Immature natural killer cell (primary cell): ENCODE data around the gene FBXO9. TPM values are rescaled to one million over a fixed set of nuclear protein-coding genes. Genes with fewer than 3 reads are reported as not detected.
A peak's percentile ranks its signal among the peaks of the same experiment; 100 is the strongest.

ENCODE experiments used
- DNase-seq, 3 donors: peaks; one replicate each; pipeline ENCODE4 v3.0.0; 2022; ENCODE audit warnings: mixed read lengths in 1 of 3
- H3K27ac Mint-ChIP-seq, 6 donors: one replicate each; pipeline ENCODE4 v1.8.0; 2020; ENCODE audit warnings: mixed read lengths in 6 of 6, mild to moderate bottlenecking in 5 of 6, inconsistent platforms in 4 of 6, moderate library complexity in 3 of 6
- H3K27me3 Mint-ChIP-seq, 3 donors: one replicate each; pipeline ENCODE4 v1.8.0; 2020 to 2021; ENCODE audit warnings: low read depth in 3 of 3, mild to moderate bottlenecking in 3 of 3, mixed read lengths in 3 of 3, moderate library complexity in 3 of 3, inconsistent platforms in 1 of 3
- H3K36me3 Mint-ChIP-seq, 3 donors: one replicate each; pipeline ENCODE4 v1.8.0; 2020; ENCODE audit warnings: mixed read lengths in 3 of 3, inconsistent platforms in 2 of 3, mild to moderate bottlenecking in 2 of 3
- H3K4me1 Mint-ChIP-seq, 2 donors: one replicate each; pipeline ENCODE4 v1.8.0; 2020; ENCODE audit warnings: inconsistent platforms in 2 of 2, mild to moderate bottlenecking in 2 of 2, mixed read lengths in 2 of 2, moderate library complexity in 1 of 2
- H3K4me3 Mint-ChIP-seq, 5 donors: one replicate each; pipeline ENCODE4 v1.8.0; 2020; ENCODE audit warnings: mild to moderate bottlenecking in 5 of 5, mixed read lengths in 5 of 5, inconsistent platforms in 3 of 5, moderate library complexity in 3 of 5
- H3K9me3 Mint-ChIP-seq, 6 donors: one replicate each; pipeline ENCODE4 v1.8.0; 2020; ENCODE audit warnings: mild to moderate bottlenecking in 6 of 6, mixed read lengths in 6 of 6, inconsistent platforms in 4 of 6, moderate library complexity in 3 of 6
- polyA plus RNA-seq, 3 donors: library from polyadenylated mRNA; unstranded; fragments of 300-500 nt; fragmentation: Illumina TruSeq; gene quantifications; one replicate each; pipeline ENCODE4 v1.2.3, GENCODE V29; 2021

FBXO9 gene
- 10 to 100 TPM; 43.0 to 86.0 (median 59.6) TPM for polyA plus RNA-seq

- peak within 1 kb of the TSS; percentile 95 to 100 (median 99) for H3K4me3 Mint-ChIP-seq
- peaks cover 0 to 6% (median 6%) of the 10 kb centered on the region in 3 donors for H3K27me3 Mint-ChIP-seq
- peak; percentile 85 to 86 (median 86) for DNase-seq
- no peaks in the 10 kb centered on the region for H3K36me3 Mint-ChIP-seq
- H3K27ac Mint-ChIP-seq: peak within 1 kb of the TSS; percentile 55 to 99 (median 97)
- H3K4me1 Mint-ChIP-seq: peaks cover 44 to 58% of the 10 kb centered on the region in 2 donors
- H3K9me3 Mint-ChIP-seq: no peaks in the 10 kb centered on the region
Observed at GRCh38 chr6:53065266-53066076, at the start of gene FBXO9. Gene FBXO9 (plus strand): TSS chr6:53065404. CDS start chr6:53065790, 386 bp downstream.

DNA sequence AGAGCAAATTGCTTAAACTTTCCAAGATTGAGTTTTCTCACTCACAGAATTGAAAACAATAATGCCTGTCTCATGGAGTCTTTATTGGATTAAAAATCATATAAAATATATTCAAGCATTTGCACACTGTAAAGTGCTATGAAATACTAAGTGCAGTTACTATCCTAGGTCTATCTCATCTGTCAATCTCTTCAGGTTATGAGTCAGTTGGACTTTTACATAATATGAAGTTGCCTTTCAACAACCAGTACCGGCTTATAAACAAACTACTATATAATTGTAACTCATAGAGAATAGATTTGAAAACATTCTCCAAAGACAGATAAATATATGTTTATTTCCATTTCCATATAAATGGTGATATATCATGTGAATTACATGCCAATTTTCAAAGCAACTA lies 49.7 kb upstream of the FBXO9 start:
- DNase-seq: no peak
- peaks cover 37 to 62% (median 42%) of the 10 kb centered on the region in 3 donors for H3K36me3 Mint-ChIP-seq
- no peaks in the 10 kb centered on the region for H3K9me3 Mint-ChIP-seq
- H3K4me3 Mint-ChIP-seq: no peak overlapping the region
- no peaks in the 10 kb centered on the region for H3K4me1 Mint-ChIP-seq
- H3K27me3 Mint-ChIP-seq: no peaks in the 10 kb centered on the region
- H3K27ac Mint-ChIP-seq: no peak overlapping the region

GRCh38 chr6:53018446-53018845 lies 46.8 kb upstream of the FBXO9 start:
- peaks cover 32 to 45% (median 32%) of the 10 kb centered on the region in 3 donors for H3K36me3 Mint-ChIP-seq
- H3K4me1 Mint-ChIP-seq: no peaks in the 10 kb centered on the region
- no peaks in the 10 kb centered on the region for H3K9me3 Mint-ChIP-seq
- no peak for DNase-seq
- H3K27ac Mint-ChIP-seq: no peak overlapping the region
- no peak overlapping the region for H3K4me3 Mint-ChIP-seq
- no peaks in the 10 kb centered on the region for H3K27me3 Mint-ChIP-seq

DNA sequence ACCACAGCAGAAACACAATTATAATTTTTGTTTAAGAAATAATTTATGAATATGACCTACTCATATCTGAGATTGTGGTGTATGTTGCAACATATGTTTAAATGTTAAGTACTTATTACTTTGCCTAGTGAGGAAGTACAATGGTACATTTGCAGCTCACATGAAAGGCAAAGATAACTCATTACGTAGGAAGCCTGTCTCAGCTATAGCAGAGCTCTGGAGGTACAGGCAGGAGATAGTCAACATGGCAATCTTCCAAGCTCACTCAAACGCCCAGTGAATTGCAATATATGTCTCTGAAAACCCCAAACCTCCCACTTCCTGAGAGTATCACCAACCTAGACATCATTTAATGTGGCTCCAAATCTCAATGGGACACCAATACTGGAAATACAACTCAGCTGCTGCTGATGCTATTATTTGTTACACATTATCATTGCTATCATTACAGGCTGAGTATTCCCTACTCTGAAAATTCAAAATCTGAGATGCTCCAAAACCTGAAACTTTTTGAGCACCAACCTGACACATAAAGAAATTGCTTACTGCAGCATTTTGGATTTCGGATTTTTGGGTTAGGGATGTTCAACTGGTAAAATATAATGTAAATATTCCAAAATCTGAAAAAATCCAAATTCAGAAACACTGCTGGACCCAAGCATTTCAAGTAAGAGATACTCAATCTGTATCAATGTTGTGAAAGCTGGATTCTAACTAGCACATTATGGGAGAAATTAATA lies 45.0 kb upstream of the FBXO9 start:
- Mint-ChIP-seq H3K4me3 (no peak overlapping the region), H3K36me3 (peaks cover 20 to 40% (median 25%) of the 10 kb centered on the region in 3 donors), H3K9me3 (no peaks in the 10 kb centered on the region), H3K27me3 (no peaks in the 10 kb centered on the region), H3K27ac (no peak overlapping the region), H3K4me1 (no peaks in the 10 kb centered on the region)
- DNase-seq: no peak

GRCh38 chr6:53023323-53023722 lies 41.9 kb upstream of the FBXO9 start:
- no peaks in the 10 kb centered on the region for H3K4me1 Mint-ChIP-seq
- DNase-seq: no peak
- H3K36me3 Mint-ChIP-seq: peaks cover 22 to 36% (median 33%) of the 10 kb centered on the region in 3 donors
- no peak overlapping the region for H3K4me3 Mint-ChIP-seq
- H3K27me3 Mint-ChIP-seq: peaks cover 0 to 2% (median 0%) of the 10 kb centered on the region in 3 donors
- H3K9me3 Mint-ChIP-seq: no peaks in the 10 kb centered on the region
- peak overlapping the region in 1 of 6 donors; percentile 2 for H3K27ac Mint-ChIP-seq

GRCh38 chr6:53026526-53026925 lies 38.7 kb upstream of the FBXO9 start:
- Mint-ChIP-seq H3K4me1 (no peaks in the 10 kb centered on the region), H3K36me3 (peaks cover 41 to 63% (median 44%) of the 10 kb centered on the region in 3 donors), H3K27me3 (peaks cover 0 to 2% (median 0%) of the 10 kb centered on the region in 3 donors), H3K9me3 (no peaks in the 10 kb centered on the region), H3K27ac (no peak overlapping the region), H3K4me3 (no peak overlapping the region)
- no peak for DNase-seq

DNA sequence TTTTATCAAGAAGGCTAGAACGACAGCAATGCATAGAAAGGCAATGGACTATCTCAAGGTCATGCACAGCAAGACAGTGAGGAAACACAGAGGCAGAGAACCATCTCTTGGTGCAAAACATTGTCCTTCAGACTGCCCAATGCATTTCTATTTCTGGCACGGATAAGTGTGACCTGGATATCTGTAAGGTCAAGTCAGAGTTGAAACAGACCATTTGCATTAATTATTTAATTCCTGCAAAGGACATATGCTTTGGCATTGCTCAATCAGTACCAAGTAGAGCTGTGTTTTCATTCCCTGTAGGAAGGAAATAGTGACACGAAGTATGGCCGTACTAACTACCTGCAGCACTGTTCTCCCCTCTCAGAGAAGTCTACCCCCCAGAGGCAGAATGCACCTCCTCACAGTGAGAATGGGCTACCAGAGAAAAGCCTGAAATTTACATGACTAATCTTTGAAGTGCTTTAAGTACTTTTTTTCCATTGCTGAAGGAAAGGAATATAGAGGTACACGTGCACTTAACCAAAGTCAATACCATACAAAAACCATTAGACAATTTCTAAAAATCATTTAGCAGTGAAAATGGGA lies 38.0 kb upstream of the FBXO9 start:
- H3K27me3 Mint-ChIP-seq: peaks cover 0 to 2% (median 0%) of the 10 kb centered on the region in 3 donors
- no peak overlapping the region for H3K27ac Mint-ChIP-seq
- no peaks in the 10 kb centered on the region for H3K9me3 Mint-ChIP-seq
- no peak overlapping the region for H3K4me3 Mint-ChIP-seq
- H3K36me3 Mint-ChIP-seq: peaks cover 41 to 63% (median 44%) of the 10 kb centered on the region in 3 donors
- no peaks in the 10 kb centered on the region for H3K4me1 Mint-ChIP-seq
- no peak for DNase-seq

DNA sequence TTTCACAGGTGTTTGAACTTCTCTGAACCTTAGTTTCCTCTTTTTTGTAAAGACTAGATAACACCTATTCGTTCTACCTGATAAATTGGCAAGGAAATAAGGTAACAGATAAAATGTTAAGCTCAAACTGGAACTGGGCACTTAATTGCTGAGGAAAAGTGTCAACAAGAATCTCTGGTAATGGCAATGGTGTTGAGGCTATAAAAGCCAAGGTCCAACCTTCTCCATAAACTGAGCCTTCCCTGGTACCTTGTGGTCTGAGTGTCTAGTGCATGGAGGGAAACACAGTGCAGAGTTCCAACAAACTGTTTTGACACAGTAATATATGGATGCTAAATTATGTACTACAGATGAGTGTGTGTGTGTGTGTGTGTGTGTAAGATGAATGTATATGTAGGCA lies 36.7 kb upstream of the FBXO9 start:
- Mint-ChIP-seq H3K36me3 (peaks cover 46 to 59% (median 47%) of the 10 kb centered on the region in 3 donors), H3K27ac (no peak overlapping the region), H3K4me3 (no peak overlapping the region), H3K9me3 (no peaks in the 10 kb centered on the region), H3K4me1 (no peaks in the 10 kb centered on the region), H3K27me3 (peaks cover 0 to 2% (median 0%) of the 10 kb centered on the region in 3 donors)
- no peak for DNase-seq

- DNase-seq: no peak
Observed at GRCh38 chr6:53029257-53029656, 35.9 kb upstream of the FBXO9 start.

GRCh38 chr6:53029761-53030160 lies 35.4 kb upstream of the FBXO9 start:
- no peaks in the 10 kb centered on the region for H3K9me3 Mint-ChIP-seq
- DNase-seq: no peak
- no peaks in the 10 kb centered on the region for H3K4me1 Mint-ChIP-seq
- peaks cover 0 to 2% (median 0%) of the 10 kb centered on the region in 3 donors for H3K27me3 Mint-ChIP-seq
- no peak overlapping the region for H3K27ac Mint-ChIP-seq
- peaks cover 49 to 61% (median 59%) of the 10 kb centered on the region in 3 donors for H3K36me3 Mint-ChIP-seq
- H3K4me3 Mint-ChIP-seq: no peak overlapping the region

More at GRCh38 chr6:53029257-53029656, 35.9 kb upstream of the FBXO9 start:
- no peak overlapping the region for H3K4me3 Mint-ChIP-seq
- no peaks in the 10 kb centered on the region for H3K9me3 Mint-ChIP-seq
- H3K27me3 Mint-ChIP-seq: peaks cover 0 to 2% (median 0%) of the 10 kb centered on the region in 3 donors
- H3K4me1 Mint-ChIP-seq: no peaks in the 10 kb centered on the region
- no peak overlapping the region for H3K27ac Mint-ChIP-seq
- peaks cover 46 to 60% (median 54%) of the 10 kb centered on the region in 3 donors for H3K36me3 Mint-ChIP-seq

- Mint-ChIP-seq H3K4me1 (peaks cover 0 to 2% of the 10 kb centered on the region in 2 donors), H3K4me3 (no peak overlapping the region), H3K27ac (no peak overlapping the region), H3K27me3 (peaks cover 0 to 2% (median 0%) of the 10 kb centered on the region in 3 donors), H3K36me3 (peaks cover 49 to 63% (median 53%) of the 10 kb centered on the region in 3 donors), H3K9me3 (no peaks in the 10 kb centered on the region)
- no peak for DNase-seq
Observed at GRCh38 chr6:53031281-53031680, 33.9 kb upstream of the FBXO9 start.

DNA sequence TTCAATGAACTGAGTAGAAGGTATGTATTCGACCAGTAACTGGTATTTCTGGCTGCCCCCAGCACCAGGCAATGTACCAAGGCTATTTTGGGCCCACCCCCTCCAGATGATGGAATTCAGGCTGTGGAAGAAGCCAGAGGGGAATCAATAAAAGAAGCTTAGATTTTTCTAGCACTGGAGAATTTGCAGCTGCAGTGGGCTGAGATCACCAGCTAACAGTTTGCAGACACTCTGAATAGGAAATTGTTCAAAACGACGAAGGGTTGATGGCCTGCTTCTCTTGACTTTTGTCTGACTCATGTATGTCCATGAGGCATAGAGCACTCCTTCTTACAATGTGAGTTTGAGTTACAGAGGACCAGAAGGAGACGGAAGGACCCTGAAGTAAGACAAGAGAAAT lies 32.4 kb upstream of the FBXO9 start:
- Mint-ChIP-seq H3K9me3 (no peaks in the 10 kb centered on the region), H3K27me3 (no peaks in the 10 kb centered on the region), H3K4me1 (peaks cover 0 to 2% of the 10 kb centered on the region in 2 donors), H3K4me3 (no peak overlapping the region), H3K36me3 (peaks cover 42 to 58% (median 43%) of the 10 kb centered on the region in 3 donors), H3K27ac (peak overlapping the region in 1 of 6 donors; percentile 49)
- DNase-seq: no peak

GRCh38 chr6:53033764-53034163 lies 31.4 kb upstream of the FBXO9 start:
- no peaks in the 10 kb centered on the region for H3K9me3 Mint-ChIP-seq
- DNase-seq: no peak
- no peak overlapping the region for H3K27ac Mint-ChIP-seq
- H3K27me3 Mint-ChIP-seq: no peaks in the 10 kb centered on the region
- peaks cover 0 to 2% of the 10 kb centered on the region in 2 donors for H3K4me1 Mint-ChIP-seq
- H3K4me3 Mint-ChIP-seq: no peak overlapping the region
- H3K36me3 Mint-ChIP-seq: peaks cover 37 to 58% (median 38%) of the 10 kb centered on the region in 3 donors
